Ishikawa (cell line): ENCODE measurements around the gene TP53TG5.

Experiments
- CEBPB ChIP-seq: IDR thresholded peaks from 2 replicates; pipeline ENCODE4 v1.6.1; 2012
- EP300 ChIP-seq: IDR thresholded peaks from 2 replicates; pipeline ENCODE4 v1.6.1; 2012; ENCODE audit warnings: borderline replicate concordance
- REST ChIP-seq: IDR thresholded peaks from 2 replicates; pipeline ENCODE4 v1.6.1; 2012; ENCODE audit warnings: low read depth, mild to moderate bottlenecking
- TAF1 ChIP-seq: IDR thresholded peaks from 2 replicates; pipeline ENCODE4 v1.6.1; 2012; ENCODE audit warnings: low read depth, mild to moderate bottlenecking
- USF1 ChIP-seq: IDR thresholded peaks from 2 replicates; pipeline ENCODE4 v1.6.1; 2012

DNA sequence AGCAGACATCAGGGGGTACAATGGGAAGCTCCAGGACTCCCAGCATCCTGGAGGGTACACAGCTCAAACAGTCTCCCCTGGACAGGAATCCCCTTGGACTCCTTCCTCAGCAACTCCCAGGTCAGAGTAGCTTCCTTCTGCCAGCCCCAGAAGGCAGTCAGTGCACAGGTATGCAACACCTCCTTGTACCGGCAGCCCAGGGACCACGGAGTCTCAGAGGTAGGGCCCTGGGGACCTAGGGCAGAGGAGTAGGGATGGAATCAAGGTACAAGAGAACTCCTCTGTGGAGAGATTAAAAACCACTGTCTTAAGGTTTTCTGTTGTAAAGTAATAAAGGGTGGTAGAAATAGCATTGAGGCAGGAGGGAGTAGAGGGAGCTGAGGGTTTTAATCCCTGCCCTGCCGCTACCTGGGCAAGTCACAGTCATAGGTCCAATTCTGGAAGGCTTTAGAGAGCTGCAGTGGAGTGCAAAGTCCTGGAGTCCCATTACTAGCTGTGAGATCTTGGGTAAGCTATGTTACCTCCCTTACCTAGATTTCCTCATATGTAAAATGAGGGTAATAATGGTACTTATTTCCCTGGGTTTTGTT is 7.5 kb downstream of the TP53TG5 start:
- no peak for TF ChIP-seq REST
- TF ChIP-seq TAF1 = no peak
- TF ChIP-seq EP300 = no peak
- TF ChIP-seq USF1 = no peak
- TF ChIP-seq CEBPB = no peak
